H1 (cell line): ENCODE results near the gene TSFM. TPM values are rescaled to one million over a fixed set of nuclear protein-coding genes. Genes with fewer than 3 reads are reported as not detected.
A peak's percentile ranks its signal among the peaks of the same experiment; 100 is the strongest.

Experiments used
- ATF2 ChIP-seq: IDR thresholded peaks from 2 replicates; pipeline ENCODE4 v1.6.1; 2012; ENCODE audit warnings: low read length, inconsistent platforms
- BRCA1 ChIP-seq: IDR thresholded peaks from 2 replicates; pipeline ENCODE4 v1.6.1; 2012; ENCODE audit warnings: low read depth, low read length, improper control_type of control experiment
- CBX8 ChIP-seq: fragments of 300-800, 300-1000 bp; sonication (generic); IDR thresholded peaks from 2 replicates; pipeline ENCODE4 v1.7.1; 2016; ENCODE audit warnings: low read depth, low read length, borderline replicate concordance
- CEBPB ChIP-seq: IDR thresholded peaks from 2 replicates; pipeline ENCODE4 v1.6.1; 2012; ENCODE audit warnings: low read depth, low read length
- CHD2 ChIP-seq: IDR thresholded peaks from 2 replicates; pipeline ENCODE4 v1.6.1; 2012; ENCODE audit warnings: low read length, improper control_type of control experiment
- CREB1 ChIP-seq: IDR thresholded peaks from 2 replicates; pipeline ENCODE4 v1.6.1; 2012; ENCODE audit warnings: inconsistent platforms
- KDM1A ChIP-seq: fragments of 200-600, 300-600 bp; sonication (generic); IDR thresholded peaks from 2 replicates; pipeline ENCODE4 v1.7.1; 2016; ENCODE audit warnings: mild to moderate bottlenecking, low read length, borderline replicate concordance
- KDM4A ChIP-seq: IDR thresholded peaks from one replicate; pipeline ENCODE4 v1.7.1; 2012; ENCODE audit warnings: low read depth, mild to moderate bottlenecking, moderate library complexity, low read length, inconsistent platforms; ENCODE audit not compliant: severe bottlenecking
- MAFK ChIP-seq: IDR thresholded peaks from 2 replicates; pipeline ENCODE4 v1.6.1; 2012; ENCODE audit warnings: low read depth, mild to moderate bottlenecking, improper control_type of control experiment, low read length
- POLR2A ChIP-seq, 2 experiments: IDR thresholded peaks; 1 replicate in 1 of 2; 2 replicates in 1 of 2; pipeline ENCODE4 v1.6.1; 2011; ENCODE audit warnings: low read depth in 2 of 2, low read length in 2 of 2, mild to moderate bottlenecking in 2 of 2; ENCODE audit errors: control extremely low read depth in 1 of 2
- SAP30 ChIP-seq: fragments of 300-600 bp; sonication (generic); IDR thresholded peaks from 2 replicates; pipeline ENCODE4 v1.7.1; 2012; ENCODE audit warnings: low read length, moderate library complexity, mild to moderate bottlenecking, inconsistent platforms; ENCODE audit not compliant: insufficient read depth, insufficient replicate concordance
- SIN3A ChIP-seq, 2 experiments: IDR thresholded peaks in 1 of 2; conservative IDR thresholded peaks in 1 of 2; 2 replicates each; pipeline ENCODE4 v1.6.1; 2011 to 2012; ENCODE audit warnings: low read length in 2 of 2, improper control_type of control experiment in 1 of 2, low read depth in 1 of 2, mild to moderate bottlenecking in 1 of 2
- SIRT6 ChIP-seq: IDR thresholded peaks from one replicate; pipeline ENCODE4 v1.7.1; 2012; ENCODE audit warnings: low read length, inconsistent platforms
- SP1 ChIP-seq: IDR thresholded peaks from 2 replicates; pipeline ENCODE4 v1.6.1; 2011; ENCODE audit warnings: low read depth, low read length
- SUZ12 ChIP-seq: fragments of 200-600 bp; sonication (generic); IDR thresholded peaks from 2 replicates; pipeline ENCODE4 v1.6.1; 2012; ENCODE audit warnings: mild to moderate bottlenecking, inconsistent platforms, low read length, moderate library complexity, mixed read lengths
- TAF1 ChIP-seq: IDR thresholded peaks from 2 replicates; pipeline ENCODE4 v1.6.1; 2011; ENCODE audit warnings: mild to moderate bottlenecking, low read depth, low read length
- TAF7 ChIP-seq: optimal IDR thresholded peaks from 2 replicates; pipeline ENCODE3; 2011; ENCODE audit warnings: low read depth, mild to moderate bottlenecking, inconsistent platforms, low read length, moderate library complexity, borderline replicate concordance
- TEAD4 ChIP-seq: IDR thresholded peaks from 2 replicates; pipeline ENCODE4 v1.6.1; 2012; ENCODE audit warnings: low read depth, low read length, inconsistent platforms, mixed read lengths
- ZNF274 ChIP-seq: IDR thresholded peaks from 2 replicates; pipeline ENCODE4 v1.7.0; 2012; ENCODE audit warnings: low read length, borderline replicate concordance; ENCODE audit errors: extremely low read depth
- polyA plus RNA-seq, 7 experiments: library from polyadenylated mRNA; depleted of rRNA in 3 of 7; stranded (reverse) in 5 of 7; unstranded in 2 of 7; fragments of >200 nt in 5 of 7; fragments of 200-250 nt in 2 of 7; gene quantifications; 1 replicate in 5 of 7; 2 replicates in 1 of 7; 4 replicates in 1 of 7; pipeline versions ENCODE4 v1.2.1 to v1.2.3, GENCODE V29; 2011 to 2013; ENCODE audit warnings: missing spikeins in 2 of 7, mixed read lengths in 2 of 7
- total RNA-seq: library from RNA; stranded (reverse); fragmentation: NEBNext Ultra II Directional; extraction: Animal tissue kit (Norgen Biotek cat#: 25700); gene quantifications from 2 replicates; pipeline ENCODE4 v1.2.1, GENCODE V29; 2021

TSFM gene
- total and polyA plus RNA-seq, 2 of the 8 experiments (the other 6 are each of a cell fraction or from before 2014, with no cell fraction given), result 17.4 to 49.8 TPM

DNA sequence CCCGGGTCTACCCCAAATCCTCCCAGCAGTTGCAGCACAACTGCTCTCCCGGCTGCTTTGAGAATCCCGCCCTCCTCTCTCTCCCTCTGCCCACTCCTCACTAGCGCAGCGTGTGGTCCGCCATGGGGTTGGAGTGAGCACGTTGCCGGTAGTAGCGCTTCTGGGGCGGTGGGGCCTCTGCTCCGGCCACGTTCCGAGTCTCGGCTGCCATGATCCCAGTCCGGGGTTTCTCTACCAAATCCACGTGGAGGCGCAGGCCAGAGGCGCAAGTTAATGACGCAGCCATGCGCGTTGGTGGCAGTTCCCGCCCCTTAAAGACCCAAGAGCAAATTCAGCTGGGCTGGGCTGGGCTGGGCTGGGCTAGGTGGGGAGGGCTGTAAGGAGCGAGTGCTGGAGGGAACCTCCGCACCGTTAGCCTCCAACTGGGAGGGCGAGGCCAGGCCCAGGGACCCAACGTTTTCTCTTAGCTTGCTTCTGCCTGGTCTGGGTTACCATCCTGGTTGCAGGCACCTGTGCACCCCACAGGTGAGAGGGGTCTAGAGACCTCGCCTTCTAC is 10.6 kb upstream of the TSFM start, which contains the start of gene METTL1 (continued):
- peak; percentile 98 for TF ChIP-seq TAF7
- peak; percentile 50; the same call in 1 of the 2 replicates for TF ChIP-seq CHD2
- TF ChIP-seq SUZ12, result no peak
- peak; percentile 94 for TF ChIP-seq SP1
- TF ChIP-seq SIRT6, result no peak
- TF ChIP-seq BRCA1, result no peak
- TF ChIP-seq CREB1, result peak; percentile 98
- TF ChIP-seq SAP30, result peak; percentile 93
- TF ChIP-seq TEAD4, result peak; percentile 27; the same call in 1 of the 2 replicates
- peak; percentile 93 to 98; a peak in 3 of 4 replicates for TF ChIP-seq SIN3A (conservative IDR thresholded peaks at IDR 0.05 in 1 of 2, IDR thresholded peaks at IDR 0.05 in 1 of 2; ENCODE audit: low read depth in 1 of 2, low read length in 2 of 2)
- TF ChIP-seq CBX8, result no peak
- no peak for TF ChIP-seq ZNF274
- TF ChIP-seq MAFK, result no peak
- TF ChIP-seq KDM4A, result peak; percentile 18
- no peak for TF ChIP-seq KDM1A
- peak in 1 of 2 experiments; percentile 98; a peak in 2 of 3 replicates for TF ChIP-seq POLR2A (IDR thresholded peaks at IDR 0.05; ENCODE audit: control extremely low read depth in 1 of 2, low read depth in 2 of 2, low read length in 2 of 2)
- peak; percentile 98 for TF ChIP-seq ATF2
- TF ChIP-seq CEBPB, result no peak
- TF ChIP-seq TAF1, result peak; percentile 99
